ENCODE results near the gene FHIT.
"Not testable (repeated sequence)": the region's sequence is repeated elsewhere in the genome, so short reads cannot be mapped to it uniquely, and the experiment has no call there.

Gene FHIT

DNA sequence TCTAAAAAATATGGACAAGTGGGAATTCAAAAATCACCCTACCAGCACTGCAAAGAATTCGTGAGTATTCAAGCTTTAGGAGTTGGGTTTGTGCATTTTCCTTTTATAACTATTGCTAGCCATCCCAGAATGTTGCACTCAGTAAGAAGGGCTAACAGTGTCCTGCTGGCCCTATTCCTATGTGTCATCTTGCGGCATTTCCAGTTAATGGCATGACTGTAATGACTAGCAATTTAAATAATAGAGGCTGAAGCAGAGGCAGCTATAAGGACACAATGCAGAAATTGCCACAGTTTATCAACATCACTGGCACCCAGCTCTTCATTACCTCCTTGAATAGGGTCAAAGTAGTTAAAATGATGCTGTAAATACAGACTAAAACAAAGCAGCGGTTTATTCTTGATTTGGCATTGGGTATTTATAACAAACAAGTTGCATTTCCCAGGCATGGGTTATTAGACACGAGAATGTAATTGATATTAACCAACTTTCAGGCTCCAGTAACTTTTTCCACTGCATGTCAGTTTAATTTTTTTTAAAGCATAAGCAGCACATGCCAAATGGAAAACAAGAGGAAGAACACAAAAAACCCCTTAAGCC is 177.6 kb downstream of the FHIT start:
- no peaks in the 10 kb centered on the region for H4K20me1 ChIP-seq (ENCODE audit: control insufficient read depth, insufficient read depth, low read depth, low read length)
- H3K9me2 ChIP-seq (replicated peaks; ENCODE audit: control insufficient read depth, low read length): no peaks in the 10 kb centered on the region
- no peaks in the 10 kb centered on the region for H3F3A ChIP-seq (ENCODE audit: control insufficient read depth, insufficient read depth)
- no peaks in the 10 kb centered on the region for H3K36me3 ChIP-seq (ENCODE audit: control insufficient read depth, low read length)
- H3K27ac ChIP-seq (ENCODE audit: low read depth, low read length): no peak overlapping the region
- no peaks in the 10 kb centered on the region for H3K27me3 ChIP-seq (ENCODE audit: control insufficient read depth, low read length)
- H3K9me3 ChIP-seq (ENCODE audit: control insufficient read depth, insufficient read depth, low read length): no peaks in the 10 kb centered on the region
- H3K4me2 ChIP-seq (ENCODE audit: low read length): no peak overlapping the region
- H3K4me3 ChIP-seq (ENCODE audit: low read length): no peak overlapping the region
- H3K79me2 ChIP-seq (ENCODE audit: control insufficient read depth, low read length): no peaks in the 10 kb centered on the region
- no peaks in the 10 kb centered on the region for H3K4me1 ChIP-seq (ENCODE audit: control insufficient read depth, low read length)
- TF ChIP-seq EZH2phosphoT487 (IDR thresholded peaks at IDR 0.05; ENCODE audit: borderline replicate concordance, low read length): no peak

DNA sequence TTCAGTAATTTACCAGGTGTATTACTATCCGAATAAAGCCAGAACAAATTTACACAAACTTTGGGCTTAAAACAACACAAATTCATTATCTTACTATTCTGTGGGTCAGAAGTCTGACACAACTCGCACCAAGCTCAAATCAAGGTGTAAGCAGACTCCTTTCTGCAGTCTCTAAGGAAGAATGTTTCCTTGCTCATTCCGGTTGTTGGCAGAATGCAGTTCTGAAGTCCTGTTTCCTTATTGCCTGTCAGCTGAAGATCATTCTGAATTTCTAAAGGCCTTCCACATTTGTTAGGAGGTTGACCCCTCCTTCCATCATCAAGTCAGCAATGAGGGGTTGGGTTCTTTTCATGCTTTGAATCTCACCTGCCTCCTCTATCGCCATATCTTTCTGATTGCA is 183.2 kb downstream of the FHIT start:
- no peaks in the 10 kb centered on the region for H3F3A ChIP-seq (ENCODE audit: control insufficient read depth, insufficient read depth)
- no peaks in the 10 kb centered on the region for H4K20me1 ChIP-seq (ENCODE audit: control insufficient read depth, insufficient read depth, low read depth, low read length)
- no peak for TF ChIP-seq EZH2phosphoT487 (IDR thresholded peaks at IDR 0.05; ENCODE audit: borderline replicate concordance, low read length)
- TF ChIP-seq, protein P1, sequence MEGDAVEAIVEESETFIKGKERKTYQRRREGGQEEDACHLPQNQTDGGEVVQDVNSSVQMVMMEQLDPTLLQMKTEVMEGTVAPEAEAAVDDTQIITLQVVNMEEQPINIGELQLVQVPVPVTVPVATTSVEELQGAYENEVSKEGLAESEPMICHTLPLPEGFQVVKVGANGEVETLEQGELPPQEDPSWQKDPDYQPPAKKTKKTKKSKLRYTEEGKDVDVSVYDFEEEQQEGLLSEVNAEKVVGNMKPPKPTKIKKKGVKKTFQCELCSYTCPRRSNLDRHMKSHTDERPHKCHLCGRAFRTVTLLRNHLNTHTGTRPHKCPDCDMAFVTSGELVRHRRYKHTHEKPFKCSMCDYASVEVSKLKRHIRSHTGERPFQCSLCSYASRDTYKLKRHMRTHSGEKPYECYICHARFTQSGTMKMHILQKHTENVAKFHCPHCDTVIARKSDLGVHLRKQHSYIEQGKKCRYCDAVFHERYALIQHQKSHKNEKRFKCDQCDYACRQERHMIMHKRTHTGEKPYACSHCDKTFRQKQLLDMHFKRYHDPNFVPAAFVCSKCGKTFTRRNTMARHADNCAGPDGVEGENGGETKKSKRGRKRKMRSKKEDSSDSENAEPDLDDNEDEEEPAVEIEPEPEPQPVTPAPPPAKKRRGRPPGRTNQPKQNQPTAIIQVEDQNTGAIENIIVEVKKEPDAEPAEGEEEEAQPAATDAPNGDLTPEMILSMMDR (IDR thresholded peaks at IDR 0.05; ENCODE audit: low read depth, low read length, poor library complexity, severe bottlenecking): no peak
- no peak overlapping the region for H3K4me2 ChIP-seq (ENCODE audit: low read length)
- H3K27ac ChIP-seq (ENCODE audit: low read depth, low read length): no peak overlapping the region
- H3K27me3 ChIP-seq (ENCODE audit: control insufficient read depth, low read length): no peaks in the 10 kb centered on the region
- no peak overlapping the region for H3K4me3 ChIP-seq (ENCODE audit: low read length)
- H3K4me1 ChIP-seq (ENCODE audit: control insufficient read depth, low read length): no peaks in the 10 kb centered on the region
- H3K79me2 ChIP-seq (ENCODE audit: control insufficient read depth, low read length): no peaks in the 10 kb centered on the region
- H3K36me3 ChIP-seq (ENCODE audit: control insufficient read depth, low read length): no peaks in the 10 kb centered on the region
- H3K9me2 ChIP-seq (replicated peaks; ENCODE audit: control insufficient read depth, low read length): no peaks in the 10 kb centered on the region
- no peaks in the 10 kb centered on the region for H3K9me3 ChIP-seq (ENCODE audit: control insufficient read depth, insufficient read depth, low read length)

DNA sequence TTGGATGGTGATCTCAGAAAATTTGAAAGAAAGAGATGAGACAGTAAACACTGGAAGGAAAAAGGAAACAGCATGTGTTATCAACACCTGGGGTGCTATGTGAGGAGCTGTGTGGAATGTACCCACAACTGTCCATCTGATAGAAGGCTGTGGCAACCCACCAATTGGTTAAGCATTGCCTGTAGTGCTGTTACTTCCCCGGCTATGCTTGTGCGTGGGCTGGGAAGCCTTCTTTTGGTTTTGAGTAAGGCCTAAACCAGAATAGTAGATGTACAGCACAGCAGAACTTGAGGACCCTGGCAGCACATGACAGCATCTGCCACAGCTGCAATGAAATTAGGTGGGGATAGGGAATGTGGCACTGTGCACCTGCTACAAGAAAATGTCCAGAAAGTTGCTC is 184.5 kb downstream of the FHIT start:
- Histone ChIP-seq H3K9me3 (ENCODE audit: control insufficient read depth, insufficient read depth, low read length) (no peaks in the 10 kb centered on the region), H3K4me1 (ENCODE audit: control insufficient read depth, low read length) (no peaks in the 10 kb centered on the region), H4K20me1 (ENCODE audit: control insufficient read depth, insufficient read depth, low read depth, low read length) (no peaks in the 10 kb centered on the region), H3K4me2 (ENCODE audit: low read length) (no peak overlapping the region), H3K27ac (ENCODE audit: low read depth, low read length) (no peak overlapping the region), H3K79me2 (ENCODE audit: control insufficient read depth, low read length) (no peaks in the 10 kb centered on the region), H3K36me3 (ENCODE audit: control insufficient read depth, low read length) (no peaks in the 10 kb centered on the region), H3K27me3 (ENCODE audit: control insufficient read depth, low read length) (no peaks in the 10 kb centered on the region), H3K4me3 (ENCODE audit: low read length) (no peak overlapping the region), H3K9me2 (replicated peaks; ENCODE audit: control insufficient read depth, low read length) (no peaks in the 10 kb centered on the region), H3F3A (ENCODE audit: control insufficient read depth, insufficient read depth) (no peaks in the 10 kb centered on the region)
- no peak for TF ChIP-seq EZH2phosphoT487 (IDR thresholded peaks at IDR 0.05; ENCODE audit: borderline replicate concordance, low read length)
- TF ChIP-seq, protein P1 (IDR thresholded peaks at IDR 0.05; ENCODE audit: low read depth, low read length, poor library complexity, severe bottlenecking): no peak

DNA sequence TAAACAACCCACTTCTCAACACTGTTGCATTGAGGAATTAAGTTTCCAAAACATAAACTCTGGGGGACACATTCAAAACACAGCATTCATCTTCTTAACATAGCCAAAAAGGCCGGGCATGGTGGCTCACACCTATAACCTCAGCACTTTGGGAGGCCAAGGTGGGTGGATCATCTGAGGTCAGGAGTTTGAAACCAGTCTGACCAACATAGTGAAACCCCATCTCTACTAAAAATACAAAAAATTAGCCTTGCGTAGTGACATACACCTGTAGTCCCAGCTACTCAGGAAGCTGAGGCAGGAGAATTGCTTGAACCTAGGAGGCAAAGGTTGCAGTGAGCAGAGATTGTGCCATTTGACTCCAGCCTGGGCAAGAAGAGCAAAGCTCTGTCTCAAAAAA is 185.0 kb downstream of the FHIT start:
- H3K4me2 ChIP-seq (ENCODE audit: low read length); H3K4me1 ChIP-seq (ENCODE audit: control insufficient read depth, low read length); H3K4me3 ChIP-seq (ENCODE audit: low read length); H3K27ac ChIP-seq (ENCODE audit: low read depth, low read length); H3K27me3 ChIP-seq (ENCODE audit: control insufficient read depth, low read length); H3K9me3 ChIP-seq (ENCODE audit: control insufficient read depth, insufficient read depth, low read length); H3K36me3 ChIP-seq (ENCODE audit: control insufficient read depth, low read length); H3K79me2 ChIP-seq (ENCODE audit: control insufficient read depth, low read length); H3F3A ChIP-seq (ENCODE audit: control insufficient read depth, insufficient read depth); H4K20me1 ChIP-seq (ENCODE audit: control insufficient read depth, insufficient read depth, low read depth, low read length); H3K9me2 ChIP-seq (replicated peaks; ENCODE audit: control insufficient read depth, low read length): not testable (repeated sequence)
